ENCODE results near the gene TESMIN. TPM values are rescaled to one million over a fixed set of nuclear protein-coding genes. Genes with fewer than 3 reads are reported as not detected.

TESMIN gene
- total RNA-seq, 4 donors from 2014 or later, result 1.00 to 7.5 (median 4.2) TPM

GRCh38 chr11:68753300-68753699 lies 2.0 kb upstream of the TESMIN start:
- Histone ChIP-seq H3K9me3 (no peaks in the 10 kb centered on the region), H3K4me3 (no peak overlapping the region), H3K27ac (no peak overlapping the region), H3K4me1 (peaks cover 5 to 15% (median 7%) of the 10 kb centered on the region in 4 donors), H3K27me3 (no peaks in the 10 kb centered on the region), H3K36me3 (peaks cover 0 to 23% (median 5%) of the 10 kb centered on the region in 4 donors)
- in situ Hi-C loops (cut with MboI; ENCODE audit: low pct_ligation_motif_present in 1 of 4, low pct_unique_long_range_greater_than_20kb in 1 of 4, low sequenced_read_pairs in 3 of 4), result no loop called here
- no peak for DNase-seq
- WGBS, 2 donors (ENCODE audit: low coverage in 1 of 2), result 57 to 71% methylated on average over 5 to 9 of the region's 9 CpGs
- intact Hi-C loops (cut with DNase I; ENCODE audit: low total_unique reads), result no loop called here
- no peak for TF ChIP-seq CTCF (IDR thresholded peaks at IDR 0.05)
- no peak for TF ChIP-seq POLR2AphosphoS5 (IDR thresholded peaks at IDR 0.05)
- TF ChIP-seq EP300 (IDR thresholded peaks at IDR 0.05; ENCODE audit: low read depth), result no peak
- TF ChIP-seq POLR2A (IDR thresholded peaks at IDR 0.05), result no peak

GRCh38 chr11:68751004-68751325 lies 355 bp downstream of the TESMIN start:
- 2% methylated on average over 14 of the region's 22 CpGs; no CpG with 5 or more reads in 1 of the 2 donors for WGBS, 2 donors (ENCODE audit: low coverage in 1 of 2)
- DNase-seq, result no peak
- H3K4me3 ChIP-seq, result peak overlapping the region; percentile 34 to 63 (median 50)
- H3K9me3 ChIP-seq, result no peaks in the 10 kb centered on the region
- intact Hi-C loops (cut with DNase I; ENCODE audit: low total_unique reads), result no loop called here
- peaks cover 0 to 1% (median under 1%) of the 10 kb centered on the region in 4 donors for H3K36me3 ChIP-seq
- peak overlapping the region; percentile 12 to 86 (median 82) for H3K27ac ChIP-seq
- H3K27me3 ChIP-seq, result no peaks in the 10 kb centered on the region
- in situ Hi-C loops (cut with MboI; ENCODE audit: low pct_ligation_motif_present in 1 of 4, low pct_unique_long_range_greater_than_20kb in 1 of 4, low sequenced_read_pairs in 3 of 4), result no loop called here
- TF ChIP-seq EP300 (IDR thresholded peaks at IDR 0.05; ENCODE audit: low read depth) (no peak), CTCF (IDR thresholded peaks at IDR 0.05) (no peak), POLR2A (IDR thresholded peaks at IDR 0.05) (no peak), POLR2AphosphoS5 (IDR thresholded peaks at IDR 0.05) (no peak)
- peaks cover 5 to 15% (median 7%) of the 10 kb centered on the region in 4 donors for H3K4me1 ChIP-seq

DNA sequence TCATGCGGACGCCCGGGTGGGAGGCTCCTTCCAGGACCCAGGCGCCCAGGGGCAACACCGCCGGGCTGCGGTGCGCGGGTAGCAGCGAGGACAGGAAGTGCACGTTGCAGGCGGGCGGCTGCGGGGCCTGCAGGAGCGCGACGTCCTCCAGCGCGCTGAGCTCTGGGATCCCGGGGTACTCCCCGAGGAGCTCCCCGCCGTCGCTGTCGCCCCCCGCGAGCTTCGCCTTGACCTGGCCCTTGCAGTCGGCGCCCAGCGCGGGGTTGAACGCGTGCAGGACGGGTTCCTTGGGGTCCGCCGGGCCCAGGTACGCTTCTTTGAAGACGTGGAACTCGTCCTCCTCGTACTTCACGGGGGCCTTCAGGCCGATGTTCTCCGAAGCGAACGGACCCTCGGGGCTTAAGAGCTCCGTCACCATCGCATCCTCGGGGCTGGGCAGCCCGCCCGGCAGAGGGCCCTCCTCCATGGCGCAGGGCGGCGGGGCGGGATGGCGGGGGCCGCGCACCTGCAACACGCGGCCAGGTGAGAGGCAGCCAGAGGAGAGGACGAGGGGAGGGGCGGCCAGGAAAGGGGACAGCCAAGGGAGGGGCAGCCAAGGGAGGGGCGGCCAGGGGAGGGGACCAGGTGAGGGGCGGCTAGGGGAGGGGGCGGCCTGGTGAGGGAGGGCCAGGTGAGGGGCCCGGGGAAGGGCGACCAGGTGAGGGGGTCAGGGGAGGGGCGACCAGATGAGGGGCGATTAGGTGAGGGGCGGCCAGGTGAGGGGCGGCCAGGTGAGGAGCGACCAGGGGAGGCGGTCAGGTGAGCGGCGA lies 921 bp downstream of the TESMIN start:
- peaks cover 5 to 15% (median 7%) of the 10 kb centered on the region in 4 donors for H3K4me1 ChIP-seq
- H3K27ac ChIP-seq, result peak overlapping the region in 3 of 4 donors; percentile 78 to 86 (median 85)
- WGBS, 2 donors (ENCODE audit: low coverage in 1 of 2), result 48% methylated on average over 19 of the region's 76 CpGs; no CpG with 5 or more reads in 1 of the 2 donors
- no peak for TF ChIP-seq EP300 (IDR thresholded peaks at IDR 0.05; ENCODE audit: low read depth)
- TF ChIP-seq POLR2A (IDR thresholded peaks at IDR 0.05), result no peak
- no peak for TF ChIP-seq CTCF (IDR thresholded peaks at IDR 0.05)
- DNase-seq, result peak; percentile 24
- no peaks in the 10 kb centered on the region for H3K27me3 ChIP-seq
- peak overlapping the region in 3 of 4 donors; percentile 39 to 63 (median 61) for H3K4me3 ChIP-seq
- no peaks in the 10 kb centered on the region for H3K36me3 ChIP-seq
- in situ Hi-C loops (cut with MboI; ENCODE audit: low pct_ligation_motif_present in 1 of 4, low pct_unique_long_range_greater_than_20kb in 1 of 4, low sequenced_read_pairs in 3 of 4) (no loop called here), intact Hi-C loops (cut with DNase I; ENCODE audit: low total_unique reads) (no loop called here)
- H3K9me3 ChIP-seq, result no peaks in the 10 kb centered on the region

DNA sequence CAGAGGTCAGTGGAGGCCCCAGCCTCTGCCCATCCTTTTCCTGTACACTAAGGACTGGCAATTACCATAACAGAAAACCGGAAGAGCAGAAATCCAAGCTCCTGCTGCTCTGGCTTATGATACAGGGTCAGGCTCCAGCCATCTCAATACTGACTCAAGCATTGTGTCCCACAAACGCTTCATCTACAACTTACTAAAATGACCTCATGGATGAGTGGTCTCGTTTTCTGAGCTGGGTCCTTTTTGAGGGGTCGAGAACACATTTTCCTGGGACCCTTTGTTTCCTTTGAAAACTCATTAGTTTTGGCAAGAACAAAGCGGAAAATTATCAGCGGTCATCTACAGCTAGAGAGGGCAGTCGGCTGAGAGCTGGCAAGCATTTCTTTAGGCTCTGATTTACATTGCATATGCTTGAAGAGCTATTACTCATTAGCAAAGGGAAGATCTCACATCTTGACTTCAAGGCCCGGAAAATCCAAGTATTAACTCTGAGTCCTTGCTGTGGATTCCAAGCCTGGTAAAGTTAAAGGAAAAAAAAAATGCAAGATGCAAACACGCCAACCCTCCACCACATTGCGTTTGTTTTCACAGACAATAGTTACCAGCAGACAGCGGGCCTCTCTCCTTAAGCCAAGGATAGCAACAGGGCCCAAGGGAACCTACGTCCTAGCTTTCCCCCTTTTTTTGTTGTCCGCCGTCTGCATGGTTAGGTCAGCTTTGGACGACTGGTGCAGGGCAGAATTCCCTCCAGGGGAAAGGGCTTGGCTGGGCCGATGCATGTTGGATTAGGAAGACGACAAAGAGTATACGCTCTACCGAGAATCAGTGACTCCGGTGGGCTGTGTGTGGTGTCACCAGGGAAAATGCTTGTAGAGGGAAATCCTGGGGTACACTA lies 1.8 kb downstream of the TESMIN start:
- Histone ChIP-seq H3K4me3 (no peak overlapping the region), H3K4me1 (peaks cover 5 to 15% (median 7%) of the 10 kb centered on the region in 4 donors), H3K27me3 (no peaks in the 10 kb centered on the region), H3K9me3 (no peaks in the 10 kb centered on the region), H3K36me3 (no peaks in the 10 kb centered on the region), H3K27ac (peak overlapping the region in 1 of 4 donors; percentile 85)
- TF ChIP-seq EP300 (IDR thresholded peaks at IDR 0.05; ENCODE audit: low read depth) (no peak), POLR2AphosphoS5 (IDR thresholded peaks at IDR 0.05) (no peak), CTCF (IDR thresholded peaks at IDR 0.05) (no peak), POLR2A (IDR thresholded peaks at IDR 0.05) (no peak)
- DNase-seq, result no peak
- intact Hi-C loops (cut with DNase I; ENCODE audit: low total_unique reads), result no loop called here
- WGBS, 2 donors (ENCODE audit: low coverage in 1 of 2), result 90 to 92% methylated on average over 14 to 20 of the region's 20 CpGs
- in situ Hi-C loops (cut with MboI; ENCODE audit: low pct_ligation_motif_present in 1 of 4, low pct_unique_long_range_greater_than_20kb in 1 of 4, low sequenced_read_pairs in 3 of 4), result no loop called here

All from transverse colon (tissue), 4 donors.